HL-60 (cell line): ENCODE measurements around the gene ZFP14.

Experiments used
- DNase-seq, 2 experiments: peaks; one replicate each; pipeline ENCODE4 v3.0.0-alpha.2; 2010 to 2020; ENCODE audit warnings: low read depth in 1 of 2, low spot score in 1 of 2
- H3K27ac ChIP-seq: fragments of 250-450 bp; sonication (Bioruptor Pico); replicated peaks from 2 replicates; pipeline ENCODE4 v1.5.1; 2020; ENCODE audit warnings: mild to moderate bottlenecking, moderate library complexity
- H3K27me3 ChIP-seq: fragments of 250-450 bp; sonication (Bioruptor Pico); 2 replicates; pipeline ENCODE4 v1.5.1; 2021; ENCODE audit warnings: mild to moderate bottlenecking, moderate library complexity; ENCODE audit not compliant: insufficient read depth, poor library complexity, severe bottlenecking
- H3K4me3 ChIP-seq: replicated peaks from 2 replicates; pipeline ENCODE4 v1.5.1; 2011; ENCODE audit warnings: mild to moderate bottlenecking, control low read depth, low read length; ENCODE audit not compliant: insufficient read depth
- GABPA ChIP-seq: IDR thresholded peaks from 2 replicates; pipeline ENCODE4 v1.6.1; 2012; ENCODE audit warnings: low read depth
- POLR2AphosphoS5 ChIP-seq: IDR thresholded peaks from 2 replicates; pipeline ENCODE4 v1.6.1; 2012; ENCODE audit warnings: low read depth
- SPI1 ChIP-seq: IDR thresholded peaks from 2 replicates; pipeline ENCODE4 v1.6.1; 2012; ENCODE audit warnings: low read depth, mild to moderate bottlenecking, borderline replicate concordance
- TF ChIP-seq, protein P1 (sequence below): IDR thresholded peaks from 2 replicates; pipeline ENCODE4 v1.6.1; 2012; ENCODE audit warnings: low read depth; ENCODE audit not compliant: insufficient replicate concordance
- TF ChIP-seq, protein P2 (sequence below): IDR thresholded peaks from one replicate; pipeline ENCODE4 v1.5.1; 2011; ENCODE audit warnings: low read length, control low read depth, inconsistent platforms; ENCODE audit not compliant: insufficient read depth

The ZFP14 gene

DNA sequence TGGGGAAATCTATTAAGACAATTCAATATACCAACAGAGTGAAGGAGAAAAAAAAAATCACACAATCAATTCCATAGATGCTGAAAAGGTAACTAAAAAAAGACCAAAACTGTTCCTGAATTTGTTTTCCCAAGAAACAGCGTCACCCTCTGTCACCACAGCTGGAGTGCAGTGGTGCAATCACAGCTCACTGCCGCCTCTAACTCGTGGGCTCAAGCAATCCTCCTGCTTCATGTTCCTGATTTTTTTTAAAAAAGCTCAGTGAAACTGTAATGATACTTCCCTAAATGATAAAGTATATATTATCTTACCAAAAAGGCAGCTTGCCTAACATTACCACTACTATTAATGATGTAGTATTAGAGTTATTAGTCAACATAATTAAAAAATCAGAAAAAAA, 19.6 kb upstream of the ZFP14 start:
- TF ChIP-seq GABPA (no peak), POLR2AphosphoS5 (no peak), SPI1 (no peak)
- TF ChIP-seq, protein P1, sequence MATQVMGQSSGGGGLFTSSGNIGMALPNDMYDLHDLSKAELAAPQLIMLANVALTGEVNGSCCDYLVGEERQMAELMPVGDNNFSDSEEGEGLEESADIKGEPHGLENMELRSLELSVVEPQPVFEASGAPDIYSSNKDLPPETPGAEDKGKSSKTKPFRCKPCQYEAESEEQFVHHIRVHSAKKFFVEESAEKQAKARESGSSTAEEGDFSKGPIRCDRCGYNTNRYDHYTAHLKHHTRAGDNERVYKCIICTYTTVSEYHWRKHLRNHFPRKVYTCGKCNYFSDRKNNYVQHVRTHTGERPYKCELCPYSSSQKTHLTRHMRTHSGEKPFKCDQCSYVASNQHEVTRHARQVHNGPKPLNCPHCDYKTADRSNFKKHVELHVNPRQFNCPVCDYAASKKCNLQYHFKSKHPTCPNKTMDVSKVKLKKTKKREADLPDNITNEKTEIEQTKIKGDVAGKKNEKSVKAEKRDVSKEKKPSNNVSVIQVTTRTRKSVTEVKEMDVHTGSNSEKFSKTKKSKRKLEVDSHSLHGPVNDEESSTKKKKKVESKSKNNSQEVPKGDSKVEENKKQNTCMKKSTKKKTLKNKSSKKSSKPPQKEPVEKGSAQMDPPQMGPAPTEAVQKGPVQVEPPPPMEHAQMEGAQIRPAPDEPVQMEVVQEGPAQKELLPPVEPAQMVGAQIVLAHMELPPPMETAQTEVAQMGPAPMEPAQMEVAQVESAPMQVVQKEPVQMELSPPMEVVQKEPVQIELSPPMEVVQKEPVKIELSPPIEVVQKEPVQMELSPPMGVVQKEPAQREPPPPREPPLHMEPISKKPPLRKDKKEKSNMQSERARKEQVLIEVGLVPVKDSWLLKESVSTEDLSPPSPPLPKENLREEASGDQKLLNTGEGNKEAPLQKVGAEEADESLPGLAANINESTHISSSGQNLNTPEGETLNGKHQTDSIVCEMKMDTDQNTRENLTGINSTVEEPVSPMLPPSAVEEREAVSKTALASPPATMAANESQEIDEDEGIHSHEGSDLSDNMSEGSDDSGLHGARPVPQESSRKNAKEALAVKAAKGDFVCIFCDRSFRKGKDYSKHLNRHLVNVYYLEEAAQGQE, result no peak
- TF ChIP-seq, protein P2, sequence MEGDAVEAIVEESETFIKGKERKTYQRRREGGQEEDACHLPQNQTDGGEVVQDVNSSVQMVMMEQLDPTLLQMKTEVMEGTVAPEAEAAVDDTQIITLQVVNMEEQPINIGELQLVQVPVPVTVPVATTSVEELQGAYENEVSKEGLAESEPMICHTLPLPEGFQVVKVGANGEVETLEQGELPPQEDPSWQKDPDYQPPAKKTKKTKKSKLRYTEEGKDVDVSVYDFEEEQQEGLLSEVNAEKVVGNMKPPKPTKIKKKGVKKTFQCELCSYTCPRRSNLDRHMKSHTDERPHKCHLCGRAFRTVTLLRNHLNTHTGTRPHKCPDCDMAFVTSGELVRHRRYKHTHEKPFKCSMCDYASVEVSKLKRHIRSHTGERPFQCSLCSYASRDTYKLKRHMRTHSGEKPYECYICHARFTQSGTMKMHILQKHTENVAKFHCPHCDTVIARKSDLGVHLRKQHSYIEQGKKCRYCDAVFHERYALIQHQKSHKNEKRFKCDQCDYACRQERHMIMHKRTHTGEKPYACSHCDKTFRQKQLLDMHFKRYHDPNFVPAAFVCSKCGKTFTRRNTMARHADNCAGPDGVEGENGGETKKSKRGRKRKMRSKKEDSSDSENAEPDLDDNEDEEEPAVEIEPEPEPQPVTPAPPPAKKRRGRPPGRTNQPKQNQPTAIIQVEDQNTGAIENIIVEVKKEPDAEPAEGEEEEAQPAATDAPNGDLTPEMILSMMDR, result no peak
- DNase-seq, result peak in 1 of 2 experiments; percentile 9
- H3K4me3 ChIP-seq, result no peak overlapping the region
- no peaks in the 10 kb centered on the region for H3K27me3 ChIP-seq
- no peak overlapping the region for H3K27ac ChIP-seq

DNA sequence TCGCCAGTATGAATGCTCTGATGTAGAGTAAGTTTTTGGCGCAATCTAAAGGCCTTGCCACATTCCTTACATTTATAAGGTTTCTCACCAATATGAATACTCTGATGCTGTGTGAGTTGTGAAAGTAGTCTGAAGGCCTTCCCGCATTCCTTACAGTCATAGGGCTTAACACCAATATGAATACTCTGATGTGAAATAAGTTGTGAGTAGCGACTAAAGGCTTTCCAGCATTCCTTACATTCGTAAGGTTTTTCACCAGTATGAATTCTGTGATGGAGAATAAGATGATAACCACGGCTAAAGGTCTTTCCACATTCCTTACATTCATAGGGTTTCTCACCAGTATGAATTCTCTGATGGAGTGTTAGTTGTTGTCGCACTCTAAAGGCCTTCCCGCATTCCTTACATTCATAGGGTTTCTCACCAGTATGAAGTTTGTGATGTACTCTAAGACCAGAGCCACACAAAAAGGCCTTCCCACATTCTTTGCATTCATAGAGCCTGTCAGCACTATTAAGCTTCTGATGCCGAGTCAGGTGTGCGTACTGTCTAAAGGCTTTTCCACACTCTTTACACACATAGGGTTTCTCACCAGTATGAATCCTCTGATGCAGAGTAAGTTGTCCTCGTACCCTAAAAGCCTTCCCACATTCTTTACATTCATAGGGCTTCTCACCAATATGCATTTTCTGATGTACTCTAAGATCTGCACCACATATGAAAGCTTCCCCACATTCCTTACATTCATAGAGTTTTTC, 14.1 kb upstream of the ZFP14 start:
- Histone ChIP-seq H3K4me3 (no peak overlapping the region), H3K27me3 (no peaks in the 10 kb centered on the region), H3K27ac (no peak overlapping the region)
- DNase-seq, result no peak
- TF ChIP-seq, protein P2, result no peak
- TF ChIP-seq POLR2AphosphoS5, result no peak
- TF ChIP-seq, protein P1, result no peak
- TF ChIP-seq SPI1, result no peak
- no peak for TF ChIP-seq GABPA

DNA sequence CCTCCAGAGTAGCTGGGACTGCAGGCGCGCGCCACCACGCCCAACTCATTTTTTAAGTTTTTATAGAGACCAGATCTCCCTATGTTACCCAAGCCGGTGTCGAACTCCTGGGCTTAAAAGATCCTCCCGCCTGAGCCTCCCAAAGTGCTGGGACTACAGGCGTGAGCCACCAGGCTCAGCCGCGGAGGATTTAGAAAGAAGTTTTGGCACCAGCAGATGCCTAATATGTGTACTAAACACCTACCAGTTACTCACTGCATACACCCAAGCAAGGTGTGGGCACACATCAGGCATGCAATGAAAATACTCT, 464 bp upstream of the ZFP14 start:
- Histone ChIP-seq H3K27ac (no peak overlapping the region), H3K4me3 (peak overlapping the region; percentile 88), H3K27me3 (no peaks in the 10 kb centered on the region)
- DNase-seq, result no peak
- TF ChIP-seq, protein P1, result no peak
- TF ChIP-seq GABPA, result no peak
- no peak for TF ChIP-seq SPI1
- TF ChIP-seq, protein P2, result no peak
- no peak for TF ChIP-seq POLR2AphosphoS5
